Fibroblast of skin of abdomen (primary cell): Measurements from ENCODE around the gene ANKLE2.
"Not testable (repeated sequence)": the region's sequence is repeated elsewhere in the genome, so short reads cannot be mapped to it uniquely, and the experiment has no call there.

Source experiments
- DNase-seq: peaks from one replicate; pipeline ENCODE4 v3.0.0-alpha.2; 2013

The ANKLE2 gene

DNA sequence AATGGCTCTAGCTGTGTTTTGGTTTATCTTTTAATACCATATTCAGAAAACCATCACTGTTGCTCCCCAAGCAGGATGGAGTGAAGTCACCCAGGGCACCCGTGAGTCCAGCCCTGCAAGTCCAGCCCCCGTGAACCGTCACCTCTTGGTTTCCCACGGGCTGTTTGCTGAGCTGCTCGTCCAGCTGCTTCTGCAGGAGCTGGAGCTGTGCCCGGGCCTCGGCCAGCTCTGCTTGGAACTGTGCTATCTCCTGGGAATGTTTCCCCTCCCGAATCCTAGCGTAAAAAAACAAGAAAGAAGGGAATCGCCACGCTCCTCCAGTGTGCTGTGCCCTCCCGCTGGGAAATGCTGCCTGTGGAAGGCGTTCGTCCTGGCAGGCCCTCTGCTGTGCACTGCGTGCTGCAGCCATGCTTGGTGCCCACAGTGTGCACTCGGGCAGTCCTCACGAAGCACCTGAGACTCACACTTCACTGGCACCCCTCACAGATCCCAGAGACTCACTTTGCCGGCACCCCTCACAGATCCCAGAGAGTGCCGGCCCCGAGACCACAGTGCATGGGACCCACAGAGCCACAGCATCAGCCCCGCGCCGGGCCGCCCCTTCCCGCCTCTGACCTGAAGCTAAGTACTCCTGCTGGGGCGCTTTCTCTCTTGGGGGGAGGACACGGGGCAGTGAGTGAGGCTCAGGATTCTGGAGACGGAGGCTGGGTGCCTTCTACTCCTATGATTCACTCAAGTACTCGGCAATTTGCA lies 15.4 kb upstream of the ANKLE2 start:
- no peak for DNase-seq

DNA sequence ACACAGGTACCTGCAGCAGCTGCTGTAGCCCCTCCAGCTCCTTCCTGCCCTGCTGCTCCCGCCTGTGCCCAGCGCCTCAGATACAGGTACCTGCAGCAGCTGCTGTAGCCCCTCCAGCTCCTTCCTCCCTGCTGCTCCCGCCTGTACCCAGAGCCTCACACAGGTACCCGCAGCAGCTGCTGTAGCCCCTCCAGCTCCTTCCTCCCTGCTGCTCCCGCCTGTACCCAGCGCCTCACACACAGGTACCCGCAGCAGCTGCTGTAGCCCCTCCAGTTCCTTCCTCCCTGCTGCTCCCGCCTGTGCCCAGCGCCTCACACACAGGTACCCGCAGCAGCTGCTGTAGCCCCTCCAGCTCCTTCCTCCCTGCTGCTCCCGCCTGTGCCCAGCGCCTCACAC lies 14.6 kb upstream of the ANKLE2 start:
- not testable (repeated sequence) for DNase-seq

DNA sequence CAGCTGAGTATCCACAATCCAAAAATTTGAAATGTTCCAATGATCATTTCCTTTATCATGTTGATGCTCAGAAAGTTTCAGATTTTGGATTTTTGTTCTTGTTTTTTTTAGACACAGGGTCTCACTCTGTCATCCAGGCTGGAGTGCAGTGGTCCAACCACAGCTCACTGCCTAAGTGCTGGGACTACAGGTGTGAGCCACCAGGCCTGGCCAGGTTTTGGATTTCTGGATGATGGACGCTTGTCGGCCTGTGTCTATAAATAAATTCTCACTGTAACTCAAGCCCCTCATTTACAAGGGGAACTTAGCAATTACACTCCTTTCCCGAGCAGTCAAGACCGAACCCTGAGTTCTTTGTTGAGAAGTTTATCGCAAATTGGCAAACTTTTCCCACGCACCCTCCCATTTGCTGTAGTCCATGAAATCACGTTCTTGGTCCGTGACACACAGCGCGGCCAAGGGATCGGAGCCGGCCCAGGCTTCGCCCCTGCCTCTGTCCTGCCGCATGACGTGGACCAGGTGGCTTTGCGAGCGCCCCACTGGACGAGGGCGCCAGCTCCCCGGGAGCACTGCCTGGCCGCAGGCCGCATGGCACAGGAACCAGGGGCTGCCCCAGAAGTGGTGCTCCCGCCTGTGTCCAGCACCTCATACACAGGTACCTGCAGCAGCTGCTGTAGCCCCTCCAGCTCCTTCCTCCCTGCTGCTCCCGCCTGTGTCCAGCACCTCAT lies 14.0 kb upstream of the ANKLE2 start:
- no peak for DNase-seq

DNA sequence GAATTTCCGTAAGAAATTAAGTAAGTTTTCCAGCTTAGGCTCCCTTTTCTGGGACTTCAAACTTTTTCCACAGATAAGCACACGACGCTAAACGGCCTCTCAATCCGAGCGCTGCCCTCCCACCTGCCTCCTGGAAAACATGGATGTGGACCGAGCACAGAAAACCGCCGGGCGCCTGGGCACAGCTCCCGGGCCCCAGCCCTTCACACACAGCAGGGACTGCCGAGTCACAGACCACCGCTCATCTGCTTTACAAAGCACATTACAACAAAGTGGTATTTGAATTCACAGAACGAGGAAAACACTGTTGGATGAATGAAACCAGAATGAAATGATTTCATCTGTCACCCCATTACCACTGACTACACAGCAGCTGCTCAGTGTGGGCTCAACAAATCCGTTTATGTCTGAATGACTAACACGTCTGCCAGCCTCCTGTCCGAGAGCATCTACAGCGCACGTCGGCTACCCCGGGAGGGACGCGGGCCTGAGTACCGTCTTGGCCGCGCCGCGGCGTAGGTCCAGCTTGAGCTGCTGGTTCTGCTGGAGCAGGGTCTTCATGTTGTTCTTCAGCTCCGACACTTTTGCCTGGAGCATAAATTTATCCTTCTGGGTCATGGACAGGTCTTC lies 13.1 kb upstream of the ANKLE2 start:
- DNase-seq = no peak

DNA sequence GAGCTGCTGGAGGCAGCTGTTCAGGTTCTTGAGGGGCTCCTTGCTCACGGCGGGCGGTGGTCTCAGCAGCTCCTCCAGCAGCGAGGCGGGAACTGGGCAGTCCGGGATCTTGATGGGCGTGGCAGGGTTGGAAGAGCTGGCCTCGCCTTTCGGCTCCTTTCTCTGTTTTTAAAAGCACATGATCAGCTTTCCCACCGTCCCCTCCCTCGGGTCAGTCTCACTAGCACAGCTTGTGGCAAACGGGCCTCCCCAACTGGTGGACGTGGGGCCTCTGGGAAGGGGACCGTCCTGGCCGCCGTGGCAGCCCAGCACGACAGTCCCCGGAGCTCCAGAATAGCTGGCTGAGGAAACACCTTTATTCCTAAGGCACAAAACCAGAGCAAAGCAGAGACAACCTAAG lies 12.5 kb upstream of the ANKLE2 start:
- no peak for DNase-seq

DNA sequence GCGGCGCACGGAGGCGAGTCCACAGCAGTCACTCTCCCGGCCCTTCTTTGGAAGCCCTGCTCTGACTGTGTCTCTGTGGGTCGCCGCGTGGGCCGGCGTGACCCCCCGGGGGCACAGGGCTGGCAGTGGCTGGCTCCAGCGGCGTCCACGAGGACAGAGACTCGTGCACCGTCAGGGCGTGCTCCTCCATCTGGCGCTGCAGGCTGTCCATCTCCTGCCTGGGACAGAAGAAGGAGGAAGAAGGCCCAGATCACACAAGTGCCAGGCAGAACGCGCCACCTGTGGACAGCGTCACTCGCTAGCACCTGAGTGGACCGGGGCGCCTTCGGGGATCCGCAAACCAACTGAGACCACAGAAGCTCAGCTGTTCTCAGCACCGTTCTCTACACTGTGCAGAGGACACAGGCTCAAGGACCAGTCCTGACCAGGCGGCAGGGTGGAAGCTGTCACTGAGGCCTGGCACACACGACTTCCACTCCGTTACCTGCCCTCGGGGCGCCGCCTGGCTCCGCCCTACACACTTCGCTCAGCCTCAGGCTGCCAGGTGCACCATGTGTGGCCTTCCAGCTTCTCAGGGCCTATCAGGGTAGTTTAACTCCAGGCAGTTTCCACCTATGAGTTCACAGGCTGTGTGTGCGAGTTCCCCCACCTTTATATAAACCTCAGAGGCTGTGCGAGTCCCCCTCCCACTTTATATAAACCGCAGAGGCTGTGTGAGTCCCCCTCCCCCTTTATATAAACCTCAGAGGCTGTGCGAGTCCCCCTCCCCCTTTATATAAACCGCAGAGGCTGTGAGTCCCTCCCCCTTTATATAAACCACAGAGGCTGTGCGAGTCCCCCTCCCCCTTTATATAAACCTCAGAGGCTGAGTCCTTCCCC lies 11.7 kb upstream of the ANKLE2 start:
- DNase-seq = no peak

DNA sequence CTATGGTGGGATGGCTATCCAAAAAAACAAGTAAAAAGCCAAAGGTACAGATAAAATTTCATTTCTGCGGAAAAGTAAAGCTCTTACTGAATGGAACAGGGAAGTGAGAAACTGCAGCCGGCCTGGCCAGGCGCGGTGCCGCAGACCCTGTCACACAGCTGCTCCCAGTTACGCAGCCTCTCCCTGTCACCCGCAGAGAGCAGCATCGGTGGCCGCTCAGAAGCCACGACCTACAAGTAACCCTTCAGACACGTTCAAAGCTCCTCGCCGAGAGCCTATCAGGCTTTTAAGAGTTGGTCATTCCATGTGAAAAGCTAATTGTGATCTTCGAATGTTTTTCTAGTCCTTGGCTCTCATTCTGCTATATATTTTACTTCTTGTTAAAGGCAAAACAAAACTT lies 11.0 kb upstream of the ANKLE2 start:
- DNase-seq = no peak

DNA sequence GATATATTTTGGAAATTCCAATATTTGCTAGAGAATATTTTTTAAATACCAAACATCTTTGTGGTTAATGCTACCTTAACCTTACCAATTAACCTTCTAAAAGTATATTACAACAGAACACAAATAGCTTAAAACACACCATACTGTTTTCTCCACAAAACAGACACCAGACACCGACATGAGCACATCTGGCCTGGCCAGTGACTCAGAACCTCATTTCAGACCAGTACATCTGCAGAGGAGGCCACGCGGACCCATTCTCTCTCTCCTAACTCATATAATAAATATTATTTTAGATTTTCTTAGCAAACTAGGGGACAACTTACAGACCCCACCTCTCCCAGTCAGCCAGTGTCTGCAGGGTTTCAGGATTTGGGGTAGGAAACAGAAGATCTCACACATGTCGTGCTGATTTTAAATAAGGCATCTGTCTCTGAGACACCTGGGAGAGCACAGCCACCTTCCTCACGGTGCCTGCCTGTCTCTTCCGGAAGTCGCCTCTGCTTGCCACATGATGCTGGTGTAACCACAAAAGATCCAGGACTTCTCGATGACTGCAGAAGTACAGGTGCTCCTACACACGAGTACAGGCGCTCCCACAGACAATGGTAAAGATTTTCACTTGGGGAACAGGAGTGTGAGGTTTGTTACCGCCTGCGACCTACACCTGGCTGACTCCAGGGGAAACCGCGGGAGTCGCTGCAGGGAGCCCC lies 9.7 kb upstream of the ANKLE2 start:
- peak; percentile 33 for DNase-seq

DNA sequence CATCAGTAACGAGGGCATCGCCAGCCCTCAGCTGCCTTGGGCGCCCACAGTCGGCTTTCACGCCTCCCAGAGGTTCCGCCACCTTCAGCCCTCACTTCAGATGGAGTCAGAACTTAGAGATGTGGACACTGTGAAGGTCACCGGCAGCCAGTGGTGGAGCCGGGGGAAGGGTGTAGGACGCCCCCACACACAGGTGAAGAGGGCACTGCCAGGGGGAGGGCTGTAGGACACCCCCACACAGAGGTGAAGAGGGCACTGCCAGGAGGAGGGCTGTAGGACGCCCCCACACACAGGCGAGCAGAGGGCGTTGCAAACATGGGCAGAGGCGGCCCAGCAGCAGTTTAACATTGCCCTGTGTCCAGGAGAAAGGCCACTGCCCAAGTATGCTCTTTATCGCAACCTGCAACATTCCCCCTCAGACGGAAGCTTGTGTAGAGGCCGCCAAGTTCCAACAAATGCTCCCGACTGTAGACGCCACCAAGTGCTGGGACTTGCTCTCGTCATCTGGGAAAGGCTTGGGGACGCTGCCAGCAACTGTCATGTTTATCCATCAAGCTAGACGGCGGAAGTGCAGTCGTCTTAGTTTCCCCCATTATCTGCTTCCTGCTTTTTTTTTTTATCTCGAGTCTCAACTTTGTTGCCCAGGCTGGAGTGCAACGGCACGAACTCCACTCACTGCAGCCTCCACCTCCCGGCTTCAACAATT lies 4.9 kb upstream of the ANKLE2 start:
- DNase-seq = peak; percentile 16

DNA sequence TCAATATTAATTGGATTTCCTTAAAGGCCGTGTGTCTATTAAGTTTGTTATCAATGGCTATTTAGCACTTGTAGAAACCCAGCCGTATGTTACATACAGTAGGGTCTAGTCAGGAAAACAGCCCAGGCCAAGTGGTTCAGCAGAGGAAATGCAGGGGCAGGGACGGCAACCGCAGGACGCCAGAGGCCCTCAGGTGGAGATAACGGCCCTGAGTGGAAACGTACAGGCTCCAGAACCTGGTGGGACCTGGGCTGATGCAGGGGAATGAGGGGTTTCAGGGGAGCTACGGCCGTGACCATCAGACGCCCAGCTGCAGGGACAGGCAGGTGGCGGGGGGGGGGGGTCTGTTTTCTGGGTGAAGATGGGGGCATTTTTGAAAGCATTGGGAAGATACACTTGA lies 3.7 kb upstream of the ANKLE2 start:
- DNase-seq = no peak

DNA sequence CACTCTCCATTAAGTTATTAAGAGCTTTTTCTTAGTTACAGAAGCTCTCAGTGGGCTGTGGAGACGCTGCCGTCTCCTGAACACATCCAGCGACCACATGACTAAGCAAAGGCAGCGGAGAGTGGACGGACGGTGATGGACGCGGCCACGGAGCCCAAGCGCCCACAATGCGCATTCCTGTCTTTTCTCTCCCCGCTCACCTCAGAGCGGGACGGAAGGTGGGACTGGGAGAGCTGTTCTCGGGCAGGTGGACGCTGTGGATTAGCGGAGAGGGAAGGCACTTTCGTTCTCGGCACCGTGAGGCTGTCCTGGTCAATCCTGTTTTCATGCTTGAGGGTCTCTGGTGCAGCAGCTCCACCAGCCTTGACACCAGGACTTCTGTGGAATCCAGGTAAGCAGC lies 2.6 kb upstream of the ANKLE2 start:
- DNase-seq = no peak

DNA sequence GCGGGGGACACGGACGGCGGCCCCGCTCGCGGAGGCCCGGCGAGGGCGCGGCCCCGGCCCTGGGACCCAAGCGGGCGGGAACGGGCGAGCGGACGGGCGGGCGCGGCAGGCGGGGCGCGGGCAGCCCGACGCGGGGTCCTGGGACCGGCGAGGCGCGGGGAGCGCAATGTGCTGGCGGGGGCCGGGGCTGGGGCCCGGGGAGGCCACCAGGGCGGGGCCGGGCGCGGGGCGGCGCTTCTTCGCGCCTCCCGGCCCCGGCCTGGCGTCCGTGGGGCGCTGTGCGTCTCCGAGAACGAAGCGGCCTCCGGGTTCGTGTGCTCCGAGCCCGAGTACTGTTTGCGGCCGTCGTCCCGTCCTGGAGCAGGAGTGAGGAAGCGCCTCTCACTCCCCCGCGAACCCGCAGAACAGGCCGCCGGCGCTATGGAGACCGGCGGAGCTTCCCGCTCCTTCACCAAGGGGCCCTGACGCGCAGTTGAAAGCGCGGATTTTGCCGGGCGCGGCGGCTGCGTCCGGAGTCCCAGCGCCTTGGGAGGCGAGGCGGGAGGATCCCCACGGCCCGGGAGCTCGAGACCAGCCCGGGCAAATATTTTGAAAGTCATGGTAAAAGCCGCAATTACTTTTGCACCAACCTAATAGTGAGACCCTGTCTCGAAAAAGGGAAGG lies 420 bp upstream of the ANKLE2 start:
- peak; percentile 92 for DNase-seq

DNA sequence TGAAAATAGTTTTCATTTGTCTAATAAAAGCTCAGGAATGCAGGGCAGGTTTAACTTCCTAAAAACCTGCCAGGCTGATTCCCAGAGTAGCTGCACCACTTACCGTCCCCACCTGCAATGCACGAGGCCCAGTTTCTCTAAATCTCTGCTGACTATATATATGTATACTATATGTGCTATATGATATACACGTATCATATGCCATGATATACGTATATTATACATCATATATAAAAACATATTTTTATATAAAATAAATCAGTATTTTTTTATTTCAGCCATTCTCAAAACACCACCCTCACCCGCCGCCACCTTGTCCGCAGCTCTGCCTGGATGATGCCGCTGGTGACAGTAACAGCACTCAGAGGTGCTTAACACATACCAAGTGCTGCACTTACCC lies 2.3 kb downstream of the ANKLE2 start:
- no peak for DNase-seq

DNA sequence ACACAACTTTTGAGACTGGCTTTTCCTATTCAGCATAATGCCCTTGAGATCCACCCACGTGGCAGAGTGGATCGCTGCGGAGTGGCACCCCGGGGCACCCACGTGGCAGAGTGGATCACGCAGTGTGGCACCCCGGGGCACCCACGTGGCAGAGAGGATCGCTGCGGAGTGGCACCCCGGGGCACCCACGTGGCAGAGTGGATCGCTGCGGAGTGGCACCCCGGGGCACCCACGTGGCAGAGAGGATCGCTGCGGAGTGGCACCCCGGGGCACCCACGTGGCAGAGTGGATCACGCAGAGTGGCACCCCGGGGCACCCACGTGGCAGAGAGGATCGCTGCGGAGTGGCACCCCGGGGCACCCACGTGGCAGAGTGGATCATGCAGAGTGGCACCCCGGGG lies 2.8 kb downstream of the ANKLE2 start:
- not testable (repeated sequence) for DNase-seq

DNA sequence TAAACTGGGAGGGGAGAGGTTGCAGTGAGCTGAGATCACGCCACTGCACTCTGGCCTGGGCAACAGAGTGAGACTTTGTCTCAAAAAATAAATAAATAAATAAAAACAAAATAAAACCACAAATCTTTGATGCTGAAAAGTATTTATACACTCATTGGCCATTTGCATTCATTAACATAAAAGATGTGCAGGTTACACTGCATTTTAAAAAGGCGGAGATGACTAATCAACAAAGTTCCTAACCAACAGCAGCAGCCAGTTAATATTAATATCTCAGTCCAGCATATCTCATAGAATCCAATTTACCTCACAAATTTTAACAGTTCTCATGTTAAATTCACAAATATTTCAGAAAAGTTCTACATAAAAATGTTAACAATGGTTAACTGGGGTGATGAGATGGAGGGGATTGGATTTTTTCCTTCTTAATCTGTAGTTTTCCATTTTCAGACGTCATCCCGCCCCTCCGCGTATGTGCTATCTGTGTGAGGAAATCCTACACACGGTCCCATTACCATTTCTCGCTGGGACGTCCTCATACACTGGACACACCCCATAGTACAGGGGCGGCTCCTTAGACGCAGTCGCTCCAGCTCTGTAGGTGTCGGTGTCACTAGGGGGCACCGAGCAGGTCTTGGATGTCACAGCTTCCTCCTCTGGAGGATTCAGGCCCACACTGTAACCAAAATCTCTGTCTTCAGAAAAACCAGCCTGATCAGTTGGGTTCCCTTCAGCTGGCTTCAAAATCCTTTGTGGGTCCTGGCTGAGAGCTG lies 7.3 kb downstream of the ANKLE2 start:
- no peak for DNase-seq

DNA sequence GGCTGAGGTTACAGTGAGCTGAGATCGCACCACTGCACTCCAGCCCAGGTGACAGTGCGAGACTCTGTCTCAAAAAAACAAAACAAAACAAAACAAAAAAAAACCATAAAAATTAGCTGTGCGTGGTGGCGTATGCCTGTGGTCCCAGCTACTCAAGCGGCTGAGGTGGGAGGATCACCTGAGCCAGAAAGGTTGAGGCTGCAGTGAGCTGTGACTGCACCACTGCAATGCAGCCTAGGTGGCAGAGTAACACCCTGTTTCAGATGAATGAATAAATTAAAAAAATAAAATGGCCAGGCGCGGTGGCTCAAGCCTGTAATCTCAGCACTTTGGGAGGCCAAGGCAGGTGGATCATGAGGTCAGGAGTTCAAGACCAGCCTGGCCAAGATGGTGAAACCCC lies 8.0 kb downstream of the ANKLE2 start:
- not testable (repeated sequence) for DNase-seq

DNA sequence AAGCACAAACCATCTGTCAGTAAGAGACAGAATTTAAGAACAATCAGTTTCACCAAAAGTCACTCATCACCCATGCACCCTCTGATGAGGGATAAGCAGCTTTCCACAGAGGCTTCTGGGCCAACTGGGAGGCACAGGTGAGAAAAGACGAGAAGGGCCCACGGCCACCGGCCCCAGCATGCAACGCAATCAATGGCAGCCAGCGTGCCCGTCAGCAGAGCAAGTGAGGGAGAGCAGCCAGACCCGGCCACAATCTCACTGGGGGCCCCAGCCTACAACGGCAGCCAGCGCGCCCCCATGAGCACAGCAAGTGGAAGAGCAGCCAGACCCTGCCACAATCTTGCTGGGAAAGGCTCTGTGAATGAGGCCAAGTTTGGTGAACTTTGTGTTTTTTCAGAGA lies 13.3 kb downstream of the ANKLE2 start:
- DNase-seq = no peak

DNA sequence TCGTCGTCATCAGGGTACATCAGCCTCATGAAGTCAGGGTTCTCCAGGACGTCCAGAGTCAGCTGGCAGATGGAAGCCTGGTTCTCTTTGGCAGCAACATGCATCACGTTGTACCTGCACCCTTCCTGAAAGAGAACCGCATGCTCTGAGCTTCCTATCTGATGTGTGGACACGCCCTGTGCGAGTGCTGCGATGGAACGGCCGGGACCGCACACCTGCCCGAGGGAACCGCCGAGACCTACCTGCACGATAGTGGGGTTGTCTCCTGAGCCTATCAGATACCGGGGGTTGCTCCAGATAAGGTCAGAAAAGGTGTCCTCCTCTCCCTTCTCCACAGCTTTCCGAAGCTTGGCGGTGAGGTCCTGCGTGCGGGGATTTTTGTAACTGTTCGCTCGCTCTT lies 13.7 kb downstream of the ANKLE2 start:
- DNase-seq = no peak

DNA sequence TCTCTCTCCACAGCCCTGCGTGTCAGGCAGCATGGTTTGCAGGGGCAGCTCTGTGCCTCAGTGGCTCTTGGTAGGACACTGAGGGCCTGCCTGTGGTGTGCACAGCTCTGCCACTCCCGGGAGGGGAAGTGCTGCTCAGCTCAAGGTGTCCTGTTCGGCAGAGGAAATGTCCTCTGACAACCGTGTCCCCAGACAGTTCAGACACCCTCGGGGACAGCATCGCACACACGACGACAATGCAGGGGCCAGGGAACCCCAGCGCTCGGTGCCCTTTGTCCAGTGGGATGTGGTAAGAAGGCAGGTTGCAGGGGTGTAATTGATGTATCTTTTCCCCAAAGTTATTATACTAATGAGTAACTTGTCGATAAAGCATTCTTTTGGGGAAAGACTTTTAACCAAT lies 14.2 kb downstream of the ANKLE2 start:
- DNase-seq = no peak

DNA sequence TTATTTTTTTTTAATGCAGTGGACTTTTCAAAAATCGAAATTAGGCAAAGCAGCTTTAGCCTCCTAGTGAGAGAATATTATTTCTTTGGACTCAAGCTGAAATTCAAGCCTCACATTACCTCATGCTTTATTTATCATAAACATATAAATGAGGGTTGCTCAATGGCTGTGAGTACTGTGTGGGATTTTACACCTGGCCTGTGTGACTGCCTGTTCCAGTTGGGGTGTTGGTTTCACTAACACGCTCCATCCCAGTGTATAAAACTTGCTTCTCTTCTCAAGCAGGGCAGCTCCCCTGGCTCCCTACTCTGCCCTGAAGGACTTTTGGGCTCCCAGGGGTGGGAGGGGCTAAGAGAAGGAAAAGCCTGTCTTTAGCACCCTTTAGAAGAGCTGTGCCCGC lies 15.0 kb downstream of the ANKLE2 start:
- DNase-seq = no peak
